OCI-LY1 (cell line): ENCODE results near the gene BMP8A.

Experiments
- H2AFZ ChIP-seq: fragments of 200-600 bp; sonication (generic), shearing (Covaris generic); 2 replicates; pipeline ENCODE4 v1.6.0; 2014; ENCODE audit warnings: antibody characterized with exemption, mild to moderate bottlenecking, low read length
- H3F3A ChIP-seq: fragments of 200-600 bp; sonication (generic), shearing (Covaris generic); 2 replicates; pipeline ENCODE4 v1.6.0; 2014; ENCODE audit warnings: mild to moderate bottlenecking, antibody characterized with exemption, low read length, moderate library complexity; ENCODE audit not compliant: insufficient read depth
- H3K27ac ChIP-seq: fragments of 200-600 bp; sonication (generic); 2 replicates; pipeline ENCODE4 v1.5.1; 2014; ENCODE audit warnings: low read length, mixed run types, mild to moderate bottlenecking, low read depth; ENCODE audit not compliant: poor library complexity, severe bottlenecking
- H3K27me3 ChIP-seq: fragments of 200-600 bp; sonication (generic); 2 replicates; pipeline ENCODE4 v1.6.0; 2014; ENCODE audit warnings: antibody characterized with exemption, mild to moderate bottlenecking, low read length, moderate library complexity; ENCODE audit not compliant: insufficient read depth
- H3K36me3 ChIP-seq: fragments of 200-600 bp; sonication (generic); 2 replicates; pipeline ENCODE4 v1.6.1; 2014; ENCODE audit warnings: mild to moderate bottlenecking, antibody characterized with exemption, low read length, moderate library complexity, mixed read lengths; ENCODE audit not compliant: insufficient read depth
- H3K4me1 ChIP-seq: fragments of 200-600 bp; sonication (generic); 2 replicates; pipeline ENCODE4 v1.5.1; 2014; ENCODE audit warnings: mild to moderate bottlenecking, low read length, moderate library complexity; ENCODE audit not compliant: insufficient read depth, severe bottlenecking
- H3K4me2 ChIP-seq: fragments of 200-600 bp; sonication (generic), shearing (Covaris generic); 2 replicates; pipeline ENCODE4 v1.6.1; 2014; ENCODE audit warnings: low read length
- H3K4me3 ChIP-seq: fragments of 200-600 bp; sonication (generic); 2 replicates; pipeline ENCODE4 v1.5.1; 2014; ENCODE audit warnings: low read length, low read depth, mild to moderate bottlenecking, mixed read lengths; ENCODE audit not compliant: poor library complexity, severe bottlenecking
- H3K79me2 ChIP-seq: fragments of 200-600 bp; shearing (Covaris generic); 2 replicates; pipeline ENCODE4 v1.6.1; 2016; ENCODE audit warnings: mixed run types, low read length, mixed read lengths; ENCODE audit not compliant: insufficient read depth
- H3K9ac ChIP-seq: fragments of 200-600 bp; sonication (generic), shearing (Covaris generic); 2 replicates; pipeline ENCODE4 v1.6.1; 2014; ENCODE audit warnings: mild to moderate bottlenecking, low read length, mixed read lengths
- H3K9me2 ChIP-seq: fragments of 200-600 bp; sonication (generic), shearing (Covaris generic); 2 replicates; pipeline ENCODE4 v1.6.1; 2014; ENCODE audit warnings: low read depth, mild to moderate bottlenecking, low read length, mixed read lengths
- H3K9me3 ChIP-seq: fragments of 200-600 bp; shearing (Covaris generic); 2 replicates; pipeline ENCODE4 v1.6.1; 2014; ENCODE audit warnings: low read length, mixed read lengths
- H4K20me1 ChIP-seq: fragments of 200-600 bp; sonication (generic), shearing (Covaris generic); 2 replicates; pipeline ENCODE4 v1.6.0; 2016; ENCODE audit warnings: mild to moderate bottlenecking, low read length; ENCODE audit not compliant: insufficient read depth
- EZH2 ChIP-seq: fragments of 200-600 bp; sonication (generic), shearing (Covaris generic); IDR thresholded peaks from 2 replicates; pipeline ENCODE4 v1.8.0; 2017; ENCODE audit warnings: borderline replicate concordance, mixed run types, mild to moderate bottlenecking, antibody characterized with exemption, low read length, moderate library complexity, mixed read lengths
- TF ChIP-seq, protein P1 (sequence below): fragments of 200-600 bp; sonication (generic), shearing (Covaris generic); IDR thresholded peaks from 2 replicates; pipeline ENCODE4 v1.5.1; 2017; ENCODE audit warnings: mild to moderate bottlenecking, antibody characterized with exemption, low read length, moderate library complexity, mixed read lengths

Gene BMP8A

GRCh38 chr1:39481289-39481688 lies 10.1 kb upstream of the BMP8A start:
- Histone ChIP-seq H3K4me1 (no peaks in the 10 kb centered on the region), H3K4me3 (no peak overlapping the region), H3K9ac (no peak overlapping the region), H4K20me1 (no peaks in the 10 kb centered on the region), H3K4me2 (no peak overlapping the region), H3K27ac (no peak overlapping the region), H3K36me3 (peaks cover 39% of the 10 kb centered on the region; the same call in 1 of the 2 replicates), H2AFZ (no peak overlapping the region), H3K79me2 (no peaks in the 10 kb centered on the region), H3K9me2 (no peaks in the 10 kb centered on the region), H3F3A (no peaks in the 10 kb centered on the region), H3K27me3 (no peaks in the 10 kb centered on the region), H3K9me3 (no peaks in the 10 kb centered on the region)
- TF ChIP-seq, protein P1, sequence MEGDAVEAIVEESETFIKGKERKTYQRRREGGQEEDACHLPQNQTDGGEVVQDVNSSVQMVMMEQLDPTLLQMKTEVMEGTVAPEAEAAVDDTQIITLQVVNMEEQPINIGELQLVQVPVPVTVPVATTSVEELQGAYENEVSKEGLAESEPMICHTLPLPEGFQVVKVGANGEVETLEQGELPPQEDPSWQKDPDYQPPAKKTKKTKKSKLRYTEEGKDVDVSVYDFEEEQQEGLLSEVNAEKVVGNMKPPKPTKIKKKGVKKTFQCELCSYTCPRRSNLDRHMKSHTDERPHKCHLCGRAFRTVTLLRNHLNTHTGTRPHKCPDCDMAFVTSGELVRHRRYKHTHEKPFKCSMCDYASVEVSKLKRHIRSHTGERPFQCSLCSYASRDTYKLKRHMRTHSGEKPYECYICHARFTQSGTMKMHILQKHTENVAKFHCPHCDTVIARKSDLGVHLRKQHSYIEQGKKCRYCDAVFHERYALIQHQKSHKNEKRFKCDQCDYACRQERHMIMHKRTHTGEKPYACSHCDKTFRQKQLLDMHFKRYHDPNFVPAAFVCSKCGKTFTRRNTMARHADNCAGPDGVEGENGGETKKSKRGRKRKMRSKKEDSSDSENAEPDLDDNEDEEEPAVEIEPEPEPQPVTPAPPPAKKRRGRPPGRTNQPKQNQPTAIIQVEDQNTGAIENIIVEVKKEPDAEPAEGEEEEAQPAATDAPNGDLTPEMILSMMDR = no peak
- TF ChIP-seq EZH2 = no peak

DNA sequence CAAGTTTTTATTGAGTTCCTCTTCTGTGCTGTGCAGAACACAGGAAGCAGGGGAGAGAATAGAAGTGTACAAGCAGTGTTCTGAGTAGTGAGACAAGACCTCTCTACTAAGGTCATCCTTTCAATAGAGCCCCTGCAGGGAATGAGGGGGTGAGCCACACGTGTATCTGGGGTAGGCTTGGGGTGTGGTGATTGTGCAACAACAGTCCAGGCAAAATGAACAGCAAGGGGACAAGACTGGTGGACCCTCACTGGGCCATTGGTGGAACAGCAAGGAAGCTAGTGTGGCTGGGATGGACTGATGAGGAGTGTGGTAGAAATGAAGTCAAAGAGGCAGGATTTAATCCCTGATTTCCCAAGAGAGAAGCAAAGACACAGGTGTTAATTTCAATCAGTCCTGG lies 8.2 kb upstream of the BMP8A start:
- Histone ChIP-seq H3F3A (no peaks in the 10 kb centered on the region), H3K79me2 (no peaks in the 10 kb centered on the region), H3K9ac (no peak overlapping the region), H3K27ac (no peak overlapping the region), H4K20me1 (no peaks in the 10 kb centered on the region), H3K9me2 (no peaks in the 10 kb centered on the region), H3K27me3 (no peaks in the 10 kb centered on the region), H3K9me3 (no peaks in the 10 kb centered on the region), H3K4me2 (no peak overlapping the region), H2AFZ (no peak overlapping the region), H3K4me3 (no peak overlapping the region), H3K36me3 (peaks cover 50% of the 10 kb centered on the region), H3K4me1 (no peaks in the 10 kb centered on the region)
- TF ChIP-seq, protein P1 = no peak
- no peak for TF ChIP-seq EZH2

DNA sequence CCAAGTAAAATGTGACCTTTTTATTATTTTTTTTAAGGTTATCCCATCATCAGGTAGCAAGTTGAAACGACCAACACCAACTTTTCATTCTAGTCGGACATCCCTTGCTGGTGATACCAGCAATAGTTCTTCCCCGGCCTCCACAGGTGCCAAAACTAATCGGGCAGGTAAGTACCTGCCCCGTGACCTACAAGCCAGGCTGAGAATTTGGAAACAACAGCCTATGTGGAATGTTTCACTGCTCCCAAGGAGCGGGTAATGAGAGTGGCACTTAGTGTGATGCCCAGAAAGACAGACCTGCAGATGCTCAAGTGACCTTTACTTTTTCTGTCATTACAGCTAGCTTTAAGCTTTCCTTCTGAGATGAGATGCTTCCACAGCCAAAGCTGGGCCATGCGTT lies 6.9 kb upstream of the BMP8A start:
- peaks cover 49% of the 10 kb centered on the region for H3K36me3 ChIP-seq
- no peaks in the 10 kb centered on the region for H3F3A ChIP-seq
- H3K4me1 ChIP-seq = no peaks in the 10 kb centered on the region
- H3K27me3 ChIP-seq = no peaks in the 10 kb centered on the region
- TF ChIP-seq EZH2 = no peak
- no peak overlapping the region for H3K9ac ChIP-seq
- no peak overlapping the region for H3K4me2 ChIP-seq
- H2AFZ ChIP-seq = no peak overlapping the region
- H3K79me2 ChIP-seq = no peaks in the 10 kb centered on the region
- no peak overlapping the region for H3K4me3 ChIP-seq
- no peaks in the 10 kb centered on the region for H3K9me2 ChIP-seq
- no peaks in the 10 kb centered on the region for H3K9me3 ChIP-seq
- no peak overlapping the region for H3K27ac ChIP-seq
- H4K20me1 ChIP-seq = no peaks in the 10 kb centered on the region

- Histone ChIP-seq H3K27ac (no peak overlapping the region), H3K9ac (no peak overlapping the region), H3K4me2 (no peak overlapping the region), H3K27me3 (no peaks in the 10 kb centered on the region), H2AFZ (no peak overlapping the region), H4K20me1 (no peaks in the 10 kb centered on the region), H3K4me3 (no peak overlapping the region), H3K9me2 (no peaks in the 10 kb centered on the region), H3F3A (no peaks in the 10 kb centered on the region), H3K36me3 (peaks cover 42% of the 10 kb centered on the region), H3K4me1 (no peaks in the 10 kb centered on the region), H3K9me3 (no peaks in the 10 kb centered on the region), H3K79me2 (no peaks in the 10 kb centered on the region)
- TF ChIP-seq EZH2 = no peak
- TF ChIP-seq, protein P1 = no peak
These were observed 6.2 kb upstream of the BMP8A start for GRCh38 chr1:39485046-39485803.
